Right cardiac atrium (tissue), 5 donors: Measurements from ENCODE around the gene HELZ2. TPM values are rescaled to one million over a fixed set of nuclear protein-coding genes. Genes with fewer than 3 reads are reported as not detected.
A peak's percentile ranks its signal among the peaks of the same experiment; 100 is the strongest.

Experiments used
- ATAC-seq, 2 donors: fragments of 200-7000 bp; cut with Tn5 transposase; one replicate each; pipeline versions ENCODE4 v1.8.0 to v1.9.1; 2020; ENCODE audit warnings: moderate library complexity in 2 of 2, mild to moderate bottlenecking in 1 of 2
- DNase-seq, 3 donors: peaks; one replicate each; pipeline ENCODE4 v3.0.0-alpha.2; 2020
- H3K27ac ChIP-seq: one replicate; pipeline ENCODE4 v1.5.1; 2013; ENCODE audit warnings: mild to moderate bottlenecking, low read length, control low read depth, moderate library complexity
- H3K27me3 ChIP-seq: one replicate; pipeline ENCODE4 v1.6.1; 2013; ENCODE audit not compliant: control insufficient read depth, insufficient read depth
- H3K4me1 ChIP-seq: one replicate; pipeline ENCODE4 v1.6.1; 2013; ENCODE audit warnings: low read length; ENCODE audit not compliant: control insufficient read depth, insufficient read depth
- H3K4me3 ChIP-seq: one replicate; pipeline ENCODE4 v1.5.1; 2013; ENCODE audit warnings: low read length, control low read depth
- H3K9me3 ChIP-seq: one replicate; pipeline ENCODE4 v1.6.1; 2013; ENCODE audit warnings: low read length; ENCODE audit not compliant: control insufficient read depth
- WGBS: extraction: QIAGEN DNeasy Blood & Tissue Kit; methylation state at CpG from one replicate; pipeline ENCODE4 v1.1.7; 2013; 5-methylcytosine and 5-hydroxymethylcytosine counted together
- intact Hi-C, 4 donors: fragments of 100-400 bp; cut with DNase I; formaldehyde crosslinking; loops; one replicate each; pipeline versions ENCODE4 v1.11.0 to v1.14.0; 2022 to 2023
- polyA plus RNA-seq: library from polyadenylated mRNA; stranded (reverse); fragments of 200-250 nt; gene quantifications from one replicate; pipeline ENCODE4 v1.2.3, GENCODE V29; 2013
- total RNA-seq, 4 donors: library from RNA; stranded (reverse); fragmentation: NEBNext Ultra II Directional; extraction: Animal tissue kit (Norgen Biotek cat#: 25700); gene quantifications; one replicate each; pipeline ENCODE4 v1.2.1, GENCODE V29; 2021
- donor health status: healthy with polysubstance abuse.
- donor health status: DM: no; HTN: yes; CAD: no.
- donor health status: DM: no; HTN: no; CAD: no.
- donor health status: DM: no; HTN: yes; CAD: no; lungs with severe emphysema.
- donor health status: DM: yes; HTN: yes; CAD: no.

The HELZ2 gene
- total and polyA plus RNA-seq, 5 donors, result 8.7 to 29.5 (median 15.7) TPM

GRCh38 chr20:63567386-63568169 lies 6.5 kb downstream of the HELZ2 start:
- Histone ChIP-seq H3K9me3 (no peaks in the 10 kb centered on the region), H3K27me3 (no peaks in the 10 kb centered on the region), H3K27ac (no peak overlapping the region), H3K4me1 (no peaks in the 10 kb centered on the region), H3K4me3 (no peak overlapping the region)
- 82% methylated on average over 37 of the region's 37 CpGs for WGBS
- peak in 1 of 2 donors; percentile 7 for ATAC-seq
- DNase-seq, result peak in 1 of 3 donors; percentile 69
- intact Hi-C loops, result no loop called here

DNA sequence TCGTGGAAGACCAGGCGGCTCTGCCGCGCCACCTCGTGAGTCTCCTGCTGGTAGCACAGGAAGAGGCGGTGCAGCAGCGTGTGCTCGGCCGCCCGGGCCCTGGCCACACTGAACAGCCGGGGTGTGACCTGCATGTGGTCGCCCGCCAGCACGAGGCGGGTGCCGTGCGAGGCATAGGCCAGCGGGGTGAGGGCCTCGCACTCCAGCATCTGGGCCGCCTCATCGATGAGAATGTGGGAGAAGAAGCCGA lies 7.0 kb downstream of the HELZ2 start:
- DNase-seq (no peak), ATAC-seq (peak in 1 of 2 donors; percentile 1)
- H3K4me1 ChIP-seq, result no peaks in the 10 kb centered on the region
- H3K4me3 ChIP-seq, result no peak overlapping the region
- intact Hi-C loops, result no loop called here
- no peaks in the 10 kb centered on the region for H3K9me3 ChIP-seq
- H3K27me3 ChIP-seq, result no peaks in the 10 kb centered on the region
- WGBS, result 89% methylated on average over 22 of the region's 22 CpGs
- no peak overlapping the region for H3K27ac ChIP-seq

DNA sequence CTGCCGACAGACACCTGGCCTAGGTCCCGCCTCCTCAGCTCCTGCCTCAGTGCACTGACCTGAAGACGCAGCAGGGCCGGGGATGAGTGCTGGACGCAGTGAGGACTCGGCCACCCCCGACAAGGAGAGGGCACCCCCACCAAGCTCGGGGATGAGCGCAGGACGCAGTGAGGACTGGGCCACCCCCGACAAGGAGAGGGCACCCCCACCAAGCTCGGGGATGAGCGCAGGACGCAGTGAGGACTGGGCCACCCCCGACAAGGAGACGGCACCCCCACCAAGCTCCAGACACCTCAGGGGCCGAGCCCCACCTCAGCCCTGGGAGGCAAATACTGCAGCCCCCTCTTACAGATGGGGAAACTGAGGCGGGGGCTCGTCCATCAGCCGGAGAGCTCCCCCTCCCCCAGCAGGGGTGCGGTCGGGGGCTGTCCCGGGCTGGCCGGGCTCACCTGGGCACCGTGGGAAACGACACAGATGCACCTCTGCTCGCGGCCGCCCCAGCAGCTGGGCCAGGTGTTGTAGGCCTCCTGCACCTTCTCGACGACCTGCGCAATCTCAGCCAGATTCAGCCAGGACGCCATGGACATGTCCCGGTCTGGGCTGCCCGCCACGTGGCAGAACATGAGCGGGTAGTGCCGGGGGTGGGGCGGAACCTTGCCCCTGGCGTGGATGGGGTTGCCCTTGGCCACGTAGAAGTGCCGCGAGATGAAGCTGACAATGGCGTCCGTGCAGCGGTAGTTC lies 7.5 kb downstream of the HELZ2 start:
- ATAC-seq (peak in 1 of 2 donors; percentile 40), DNase-seq (peak in 1 of 3 donors; percentile 65)
- Histone ChIP-seq H3K4me3 (no peak overlapping the region), H3K4me1 (no peaks in the 10 kb centered on the region), H3K27me3 (no peaks in the 10 kb centered on the region), H3K9me3 (no peaks in the 10 kb centered on the region), H3K27ac (no peak overlapping the region)
- 93% methylated on average over 46 of the region's 46 CpGs for WGBS
- intact Hi-C loops, result no loop called here

- Histone ChIP-seq H3K27ac (no peak overlapping the region), H3K27me3 (no peaks in the 10 kb centered on the region), H3K9me3 (no peaks in the 10 kb centered on the region), H3K4me1 (no peaks in the 10 kb centered on the region), H3K4me3 (no peak overlapping the region)
- no peak for ATAC-seq
- no peak for DNase-seq
- WGBS, result 95% methylated on average over 43 of the region's 43 CpGs
- intact Hi-C loops, result no loop called here
These were observed 8.2 kb downstream of the HELZ2 start for GRCh38 chr20:63565699-63566335.

DNA sequence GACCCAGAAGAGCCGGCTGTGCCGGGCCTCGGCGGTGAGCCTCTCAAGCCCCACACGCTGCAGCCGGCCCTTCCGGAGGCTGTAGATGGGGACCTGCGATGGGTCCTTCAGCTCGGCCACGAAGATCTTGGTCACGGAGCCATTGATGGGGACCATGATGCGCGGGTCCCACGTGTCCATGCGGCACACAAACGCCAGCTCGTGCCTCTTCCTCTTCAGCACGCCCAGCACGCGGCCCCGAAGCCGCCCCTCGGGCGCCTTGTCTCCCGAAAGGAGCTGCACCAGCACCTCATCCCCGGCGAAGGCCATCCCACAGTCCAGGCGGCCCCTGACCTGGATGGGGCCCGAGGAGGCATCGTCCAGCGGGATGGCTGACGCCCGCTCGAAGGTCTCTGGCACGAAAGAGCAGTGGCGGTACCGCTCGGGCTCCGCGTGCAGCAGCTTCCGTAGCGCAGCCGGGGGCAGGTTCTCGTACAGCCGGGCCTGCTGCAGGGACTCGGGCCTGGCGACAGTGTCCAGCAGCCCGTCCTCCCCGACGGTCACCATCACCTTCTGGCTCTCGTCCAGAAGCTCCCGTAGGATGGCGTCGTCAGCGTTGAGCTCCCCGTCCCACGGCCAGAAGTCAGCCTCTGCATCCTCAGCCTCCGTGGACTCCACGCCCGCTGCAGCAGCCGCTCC lies 8.9 kb downstream of the HELZ2 start:
- ATAC-seq, result no peak
- WGBS, result 95% methylated on average over 61 of the region's 61 CpGs
- intact Hi-C loops, result no loop called here
- DNase-seq, result peak in 1 of 3 donors; percentile 58
- no peak overlapping the region for H3K4me3 ChIP-seq
- H3K27ac ChIP-seq, result no peak overlapping the region
- no peaks in the 10 kb centered on the region for H3K4me1 ChIP-seq
- H3K27me3 ChIP-seq, result no peaks in the 10 kb centered on the region
- H3K9me3 ChIP-seq, result no peaks in the 10 kb centered on the region

DNA sequence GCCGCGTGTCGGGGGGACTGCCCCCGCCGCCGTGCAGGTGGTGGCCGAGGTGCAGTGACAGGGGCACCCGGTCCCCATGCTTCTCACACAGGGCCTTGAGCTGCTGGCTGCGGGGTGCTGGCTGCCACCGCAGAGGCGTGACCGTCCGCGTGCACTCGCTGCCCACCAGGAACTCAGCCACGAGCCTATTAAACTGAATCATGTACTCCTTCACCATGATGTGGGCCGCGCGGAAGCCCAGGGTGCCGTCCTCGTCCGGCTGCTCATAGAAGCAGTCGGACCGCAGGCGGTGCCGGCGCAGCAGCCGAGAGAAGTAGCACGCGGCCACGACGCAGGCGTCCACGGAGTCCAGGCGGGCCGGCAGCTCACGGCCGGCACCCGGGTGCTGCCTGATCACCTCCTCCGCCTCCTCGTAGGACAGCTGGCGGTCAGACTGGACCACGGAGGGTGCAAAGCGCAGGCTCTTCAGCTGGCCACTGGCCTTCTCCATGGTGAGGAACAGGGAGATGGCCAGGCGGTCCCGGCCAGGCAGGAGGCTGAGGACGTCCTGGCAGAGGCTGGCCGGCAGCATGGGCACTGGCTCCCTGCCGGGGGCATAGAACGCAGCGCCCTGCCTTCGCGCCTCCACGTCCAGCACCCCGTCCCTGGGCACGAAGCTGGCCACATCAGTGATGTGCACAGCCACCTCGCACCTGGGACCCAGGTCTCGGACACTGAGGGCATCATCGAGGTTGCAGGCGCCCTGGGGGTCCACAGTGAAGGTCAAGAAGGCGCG lies 9.8 kb downstream of the HELZ2 start:
- Histone ChIP-seq H3K4me1 (no peaks in the 10 kb centered on the region), H3K9me3 (no peaks in the 10 kb centered on the region), H3K4me3 (no peak overlapping the region), H3K27me3 (no peaks in the 10 kb centered on the region), H3K27ac (no peak overlapping the region)
- ATAC-seq (no peak), DNase-seq (peak in 1 of 3 donors; percentile 46)
- intact Hi-C loops, result no loop called here
- 95% methylated on average over 62 of the region's 62 CpGs for WGBS

DNA sequence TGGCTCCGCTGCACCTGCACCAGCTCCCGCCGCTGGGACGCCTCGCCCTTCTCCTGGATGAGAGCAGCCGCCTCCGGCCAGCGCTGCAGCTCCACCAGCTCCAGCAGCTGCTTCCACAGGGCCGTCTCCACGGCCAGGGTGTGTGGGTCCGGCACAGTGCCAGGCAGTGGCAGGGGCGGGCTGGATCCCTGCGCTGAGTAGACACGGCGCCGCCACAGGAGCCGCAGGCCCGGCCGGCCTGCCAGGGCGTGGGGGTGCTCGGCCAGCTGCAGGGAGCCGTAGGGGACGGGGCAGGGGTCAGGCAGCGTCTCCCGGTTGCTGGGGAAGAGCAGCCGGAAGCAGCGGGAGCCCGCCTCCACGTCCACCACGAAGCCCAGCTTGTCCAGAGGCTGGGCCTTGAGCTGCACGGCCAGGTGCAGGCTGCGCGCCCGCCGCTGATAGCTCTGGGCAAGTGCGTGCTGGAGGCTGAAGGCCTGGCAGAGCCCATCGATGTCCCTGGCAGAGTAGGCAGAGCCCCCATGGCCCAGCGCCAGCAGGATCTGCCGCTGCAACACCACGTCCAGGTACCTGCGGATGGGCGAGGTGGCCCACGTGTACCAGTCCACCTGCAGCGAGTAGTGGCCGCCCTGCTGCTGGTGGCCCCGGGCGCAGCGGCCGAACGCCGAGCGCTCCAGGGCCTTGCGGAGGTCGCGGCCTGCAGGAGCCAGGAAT lies 10.7 kb downstream of the HELZ2 start:
- DNase-seq, result peak in 1 of 3 donors; percentile 56
- H3K4me3 ChIP-seq, result no peak overlapping the region
- H3K27me3 ChIP-seq, result no peaks in the 10 kb centered on the region
- no peaks in the 10 kb centered on the region for H3K9me3 ChIP-seq
- ATAC-seq, result no peak
- H3K27ac ChIP-seq, result no peak overlapping the region
- intact Hi-C loops, result no loop called here
- 93% methylated on average over 55 of the region's 55 CpGs for WGBS
- H3K4me1 ChIP-seq, result no peaks in the 10 kb centered on the region

- intact Hi-C loops, result no loop called here
- ATAC-seq (no peak), DNase-seq (peak in 1 of 3 donors; percentile 48)
- WGBS, result 94% methylated on average over 54 of the region's 54 CpGs
- H3K27me3 ChIP-seq, result no peaks in the 10 kb centered on the region
- H3K4me1 ChIP-seq, result no peaks in the 10 kb centered on the region
- H3K4me3 ChIP-seq, result no peak overlapping the region
- no peaks in the 10 kb centered on the region for H3K9me3 ChIP-seq
- no peak overlapping the region for H3K27ac ChIP-seq
These were observed 11.4 kb downstream of the HELZ2 start for GRCh38 chr20:63562461-63563224.

DNA sequence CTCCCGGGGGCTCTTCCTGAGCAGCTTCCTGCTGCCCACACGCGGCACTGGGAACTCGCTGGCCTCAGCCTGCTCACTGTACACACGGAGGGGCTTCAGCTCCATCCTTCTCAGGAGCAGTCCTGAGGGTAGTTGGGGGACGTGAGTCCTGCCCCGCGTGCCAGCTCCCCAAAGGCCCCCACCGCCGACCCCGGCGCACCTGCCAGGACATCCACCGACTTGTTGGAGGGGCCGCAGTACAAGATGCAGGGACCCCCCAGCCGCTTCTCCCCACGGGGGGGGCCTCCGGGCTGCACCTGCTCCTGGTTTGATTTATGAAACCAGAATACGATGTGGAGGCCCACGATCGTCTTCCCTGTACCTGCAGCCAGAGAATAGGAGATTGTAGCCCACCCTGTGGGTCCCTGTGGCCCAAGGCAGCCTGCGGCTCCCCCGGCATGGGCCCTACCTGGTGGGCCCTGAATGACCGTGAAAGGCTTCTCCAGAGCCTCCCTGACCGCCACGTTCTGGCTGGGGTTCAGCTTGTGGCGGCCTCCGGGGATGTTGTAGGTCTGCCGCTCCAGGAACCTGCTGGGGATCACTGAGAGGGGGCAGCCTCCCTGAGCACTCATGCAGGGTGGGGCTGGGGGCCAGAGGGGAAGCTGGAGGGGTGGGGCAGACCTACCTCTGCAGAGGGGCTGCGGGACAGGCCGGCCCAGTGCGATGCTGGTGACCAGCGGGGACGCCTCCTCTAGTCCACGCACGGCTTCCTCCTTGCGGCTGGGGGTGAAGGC lies 12.2 kb downstream of the HELZ2 start:
- WGBS, result 88% methylated on average over 36 of the region's 36 CpGs
- ATAC-seq (no peak), DNase-seq (peak in 1 of 3 donors; percentile 50)
- Histone ChIP-seq H3K4me3 (no peak overlapping the region), H3K27ac (no peak overlapping the region), H3K9me3 (no peaks in the 10 kb centered on the region), H3K27me3 (no peaks in the 10 kb centered on the region), H3K4me1 (no peaks in the 10 kb centered on the region)
- intact Hi-C loops, result no loop called here
